ENCODE measurements around the gene RAB3IL1. TPM values are rescaled to one million over a fixed set of nuclear protein-coding genes. Genes with fewer than 3 reads are reported as not detected.

RAB3IL1 gene
- total and polyA plus RNA-seq, 9 of the 15 experiments (the other 6 are each of a cell fraction or from before 2014, with no cell fraction given) = 0.15 to 42.6 (median 15.5) TPM

DNA sequence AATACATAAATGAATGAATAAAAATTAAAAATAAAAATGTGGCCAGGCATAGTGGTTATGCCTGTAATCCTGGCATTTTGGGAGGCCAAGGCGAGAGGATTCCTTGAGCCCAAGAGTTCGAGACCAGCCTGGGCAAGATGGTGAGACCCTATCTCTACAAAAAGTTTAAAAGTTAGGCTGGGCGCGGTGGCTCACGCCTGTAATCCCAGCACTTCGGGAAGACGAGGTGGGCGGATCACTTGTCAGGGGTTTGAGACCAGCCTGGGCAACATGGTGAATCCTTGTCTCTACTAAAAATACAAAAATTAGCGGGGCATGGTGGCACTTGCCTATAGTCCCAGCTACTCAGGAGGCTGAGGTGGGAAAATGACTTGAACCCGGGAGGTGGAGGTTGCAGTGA, 23.1 kb upstream of the RAB3IL1 start (continued):
- TF ChIP-seq, protein P1, sequence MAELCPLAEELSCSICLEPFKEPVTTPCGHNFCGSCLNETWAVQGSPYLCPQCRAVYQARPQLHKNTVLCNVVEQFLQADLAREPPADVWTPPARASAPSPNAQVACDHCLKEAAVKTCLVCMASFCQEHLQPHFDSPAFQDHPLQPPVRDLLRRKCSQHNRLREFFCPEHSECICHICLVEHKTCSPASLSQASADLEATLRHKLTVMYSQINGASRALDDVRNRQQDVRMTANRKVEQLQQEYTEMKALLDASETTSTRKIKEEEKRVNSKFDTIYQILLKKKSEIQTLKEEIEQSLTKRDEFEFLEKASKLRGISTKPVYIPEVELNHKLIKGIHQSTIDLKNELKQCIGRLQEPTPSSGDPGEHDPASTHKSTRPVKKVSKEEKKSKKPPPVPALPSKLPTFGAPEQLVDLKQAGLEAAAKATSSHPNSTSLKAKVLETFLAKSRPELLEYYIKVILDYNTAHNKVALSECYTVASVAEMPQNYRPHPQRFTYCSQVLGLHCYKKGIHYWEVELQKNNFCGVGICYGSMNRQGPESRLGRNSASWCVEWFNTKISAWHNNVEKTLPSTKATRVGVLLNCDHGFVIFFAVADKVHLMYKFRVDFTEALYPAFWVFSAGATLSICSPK (IDR thresholded peaks at IDR 0.05; ENCODE audit: borderline replicate concordance) = no peak
- TF ChIP-seq PCBP1 (IDR thresholded peaks at IDR 0.05; ENCODE audit: low read depth, low read length, poor library complexity, severe bottlenecking) = no peak
- no peak for TF ChIP-seq ZFP30 (CRISPR knock-in tag; IDR thresholded peaks at IDR 0.05; ENCODE audit: borderline replicate concordance)
- no peak for TF ChIP-seq HNRNPL (IDR thresholded peaks at IDR 0.05; ENCODE audit: low read depth, low read length)
- no peak for TF ChIP-seq HIVEP1 (CRISPR knock-in tag; IDR thresholded peaks at IDR 0.05)
- TF ChIP-seq CTBP1 (IDR thresholded peaks at IDR 0.05; ENCODE audit: borderline replicate concordance) = no peak
- no peak for TF ChIP-seq ZNF589 (CRISPR knock-in tag; IDR thresholded peaks at IDR 0.05; ENCODE audit: low read depth)

- H3K79me2 ChIP-seq (ENCODE audit: control insufficient read depth, insufficient read depth, low read length) = no peaks in the 10 kb centered on the region
- 6% methylated on average over 2 of the region's 2 CpGs for WGBS (ENCODE audit: insufficient coverage, low coverage, missing lambda C conversion rate)
- no peak overlapping the region for H3K4me3 ChIP-seq
- no TSS peak for BruUV-seq (replicated peaks)
- in situ Hi-C loops (cut with MboI) (no loop called here), intact Hi-C loops (cut with micrococcal nuclease) (no loop called here)
- no peaks in the 10 kb centered on the region for H3K36me3 ChIP-seq (ENCODE audit: control insufficient read depth, insufficient read depth, low read length)
- ChIA-PET CTCF (ENCODE audit: low intra/inter-chr PET ratio) (no interaction called here), POLR2A (interaction anchor here (3.1 kb wide), 1 partner anchor 12 kb away, joined by 10 read pairs; no protein-coding TSS in a partner anchor)
- no peaks in the 10 kb centered on the region for H4K20me1 ChIP-seq (replicated peaks; ENCODE audit: control insufficient read depth, insufficient read depth, low read length)
- FAIRE-seq (no peak), ATAC-seq (no peak), DNase-seq (ENCODE audit: extremely low read depth in 1 of 4, low spot score in 3 of 4) (no peak)
- no peaks in the 10 kb centered on the region for H3K4me1 ChIP-seq (replicated peaks in 1 of 2; ENCODE audit: control insufficient read depth in 2 of 2, insufficient read depth in 2 of 2, low read length in 2 of 2)
- no peak overlapping the region for H3K4me2 ChIP-seq (ENCODE audit: insufficient read depth, low read length)
- peaks cover 5% of the 10 kb centered on the region; the same call in 1 of the 2 replicates for H3K9me3 ChIP-seq (replicated peaks; ENCODE audit: control insufficient read depth, insufficient read depth, low read depth, low read length)
- H3K9me1 ChIP-seq (ENCODE audit: control insufficient read depth, insufficient read depth, low read length) = no peaks in the 10 kb centered on the region
- H3K27ac ChIP-seq (ENCODE audit: extremely low read depth, low read depth, low read length) = no peak overlapping the region
- H2AFZ ChIP-seq (ENCODE audit: low read depth, low read length) = no peak overlapping the region
- H3K9ac ChIP-seq (ENCODE audit: insufficient read depth in 1 of 2, low read depth in 2 of 2, low read length in 2 of 2) = no peak overlapping the region
- H3K27me3 ChIP-seq (ENCODE audit: control insufficient read depth in 2 of 2, insufficient read depth in 2 of 2, low read length in 2 of 2) = no peaks in the 10 kb centered on the region
- TF ChIP-seq, protein P2, sequence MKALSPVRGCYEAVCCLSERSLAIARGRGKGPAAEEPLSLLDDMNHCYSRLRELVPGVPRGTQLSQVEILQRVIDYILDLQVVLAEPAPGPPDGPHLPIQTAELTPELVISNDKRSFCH (CRISPR knock-in tag; IDR thresholded peaks at IDR 0.05) = no peak
- TF ChIP-seq, protein P2 (tag; IDR thresholded peaks at IDR 0.05) = no peak
- TF ChIP-seq ELK3 (CRISPR knock-in tag; IDR thresholded peaks at IDR 0.05) (no peak), CBX3 (IDR thresholded peaks at IDR 0.05; ENCODE audit: borderline replicate concordance in 1 of 2, low read length in 2 of 2) (peak in 1 of 2 experiments; percentile 93; a peak in 2 of 3 replicates), ZFP30 (CRISPR knock-in tag; IDR thresholded peaks at IDR 0.05; ENCODE audit: borderline replicate concordance) (no peak), ATF1 (CRISPR knock-in tag; IDR thresholded peaks at IDR 0.05) (no peak), ATF1 (tag; IDR thresholded peaks at IDR 0.05) (no peak), SMC3 (conservative IDR thresholded peaks at IDR 0.05; ENCODE audit: insufficient read depth, low read depth, low read length) (no peak), MAZ (CRISPR knock-in tag; conservative IDR thresholded peaks at IDR 0.05 in 1 of 2, IDR thresholded peaks at IDR 0.05 in 1 of 2) (no peak), ZNF24 (IDR thresholded peaks at IDR 0.05) (no peak), TCF7 (IDR thresholded peaks at IDR 0.05; ENCODE audit: borderline replicate concordance) (no peak), NFE2 (IDR thresholded peaks at IDR 0.05; ENCODE audit: low read depth) (no peak), KHSRP (IDR thresholded peaks at IDR 0.05) (no peak)
- TF ChIP-seq, protein P3, sequence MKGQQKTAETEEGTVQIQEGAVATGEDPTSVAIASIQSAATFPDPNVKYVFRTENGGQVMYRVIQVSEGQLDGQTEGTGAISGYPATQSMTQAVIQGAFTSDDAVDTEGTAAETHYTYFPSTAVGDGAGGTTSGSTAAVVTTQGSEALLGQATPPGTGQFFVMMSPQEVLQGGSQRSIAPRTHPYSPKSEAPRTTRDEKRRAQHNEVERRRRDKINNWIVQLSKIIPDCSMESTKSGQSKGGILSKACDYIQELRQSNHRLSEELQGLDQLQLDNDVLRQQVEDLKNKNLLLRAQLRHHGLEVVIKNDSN (CRISPR knock-in tag; IDR thresholded peaks at IDR 0.05) = no peak
Measured at GRCh38 chr11:61935861-61936260, 18.5 kb upstream of the RAB3IL1 start.

Data from K562 (cell line).